Breast epithelium (tissue), 4 donors: ENCODE data around the gene TXNL4B. TPM values are rescaled to one million over a fixed set of nuclear protein-coding genes. Genes with fewer than 3 reads are reported as not detected.

ENCODE experiments used
- DNase-seq, 2 donors: peaks; one replicate each; pipeline ENCODE4 v3.0.0-alpha.2; 2019; ENCODE audit warnings: low spot score in 2 of 2
- H3K27ac ChIP-seq, 2 donors: fragments of 200-600 bp; sonication (generic) in 1 of 2; one replicate each; pipeline ENCODE4 v1.5.1; 2016 to 2019; ENCODE audit warnings: mild to moderate bottlenecking in 1 of 2
- H3K27me3 ChIP-seq, 2 donors: fragments of 200-600 bp; sonication (generic) in 1 of 2; one replicate each; pipeline versions ENCODE4 v1.5.1 to v1.6.0; 2017 to 2019; ENCODE audit warnings: control low read depth in 1 of 2, mild to moderate bottlenecking in 1 of 2
- H3K36me3 ChIP-seq: fragments of 200-600 bp; one replicate; pipeline ENCODE4 v1.5.1; 2019
- H3K4me1 ChIP-seq, 2 donors: fragments of 200-600 bp; sonication (generic); one replicate each; pipeline ENCODE4 v1.5.1; 2016 to 2019; ENCODE audit warnings: control low read depth in 1 of 2
- H3K4me3 ChIP-seq, 3 donors: fragments of 200-600 bp; sonication (generic); 1 replicate in 2 of 3; 2 replicates in 1 of 3; pipeline ENCODE4 v1.5.1; 2016 to 2019; ENCODE audit warnings: mild to moderate bottlenecking in 3 of 3, moderate library complexity in 2 of 3
- H3K9me3 ChIP-seq, 2 donors: fragments of 200-600 bp; sonication (generic) in 1 of 2; one replicate each; pipeline ENCODE4 v1.5.1; 2016 to 2019; ENCODE audit warnings: control low read depth in 1 of 2
- POLR2A ChIP-seq: fragments of 450-650 bp; IDR thresholded peaks from one replicate; pipeline ENCODE4 v1.6.1; 2016; ENCODE audit warnings: antibody characterized with exemption, mild to moderate bottlenecking, moderate library complexity
- POLR2AphosphoS5 ChIP-seq, 3 donors: sonication (generic); formaldehyde crosslinking; IDR thresholded peaks; one replicate each; pipeline ENCODE4 v1.6.1; 2017; ENCODE audit warnings: antibody characterized with exemption in 3 of 3
- intact Hi-C: fragments of 100-400 bp; cut with DNase I; formaldehyde crosslinking; loops from one replicate; pipeline ENCODE4 v1.15.1; 2023; ENCODE audit warnings: low total_unique reads
- total RNA-seq, 3 donors: library from RNA; depleted of rRNA; stranded (reverse); fragments of >200 nt; gene quantifications; one replicate each; pipeline ENCODE4 v1.1.0, GENCODE V29; 2016
- TF ChIP-seq, protein P1 (sequence below), 3 donors: fragments of 450-650 bp; IDR thresholded peaks; one replicate each; pipeline ENCODE4 v1.5.1; 2016 to 2017; ENCODE audit warnings: antibody characterized with exemption in 3 of 3, mild to moderate bottlenecking in 3 of 3, moderate library complexity in 3 of 3

The TXNL4B gene
- total RNA-seq, 3 donors from 2014 or later, result 7.2 to 16.4 (median 8.8) TPM

DNA sequence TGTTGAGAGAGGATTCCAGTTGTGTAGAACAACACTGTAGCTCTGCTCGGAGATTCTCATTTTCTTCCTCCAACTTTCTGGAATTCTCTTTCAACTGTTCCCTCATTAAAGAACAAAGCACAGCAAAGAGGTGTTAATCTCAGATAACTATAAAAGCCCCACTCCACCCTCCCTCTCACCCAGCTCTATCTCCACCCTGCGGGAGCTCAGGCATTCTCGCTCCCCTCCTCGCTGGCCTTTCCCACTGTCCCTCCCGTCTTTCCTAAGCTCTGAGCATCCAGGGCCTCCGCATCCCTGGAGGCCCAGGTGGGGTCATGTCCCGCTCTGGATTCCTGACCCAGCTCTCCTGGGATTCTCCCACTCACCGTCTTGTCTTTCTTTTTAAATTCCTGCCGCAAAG, 35.3 kb upstream of the TXNL4B start:
- H3K27me3 ChIP-seq, result no peaks in the 10 kb centered on the region
- no peak overlapping the region for H3K4me3 ChIP-seq
- no peaks in the 10 kb centered on the region for H3K36me3 ChIP-seq
- H3K4me1 ChIP-seq, result no peaks in the 10 kb centered on the region
- no peak for TF ChIP-seq POLR2A
- TF ChIP-seq POLR2AphosphoS5 (IDR thresholded peaks at IDR 0.05), result no peak
- TF ChIP-seq, protein P1, sequence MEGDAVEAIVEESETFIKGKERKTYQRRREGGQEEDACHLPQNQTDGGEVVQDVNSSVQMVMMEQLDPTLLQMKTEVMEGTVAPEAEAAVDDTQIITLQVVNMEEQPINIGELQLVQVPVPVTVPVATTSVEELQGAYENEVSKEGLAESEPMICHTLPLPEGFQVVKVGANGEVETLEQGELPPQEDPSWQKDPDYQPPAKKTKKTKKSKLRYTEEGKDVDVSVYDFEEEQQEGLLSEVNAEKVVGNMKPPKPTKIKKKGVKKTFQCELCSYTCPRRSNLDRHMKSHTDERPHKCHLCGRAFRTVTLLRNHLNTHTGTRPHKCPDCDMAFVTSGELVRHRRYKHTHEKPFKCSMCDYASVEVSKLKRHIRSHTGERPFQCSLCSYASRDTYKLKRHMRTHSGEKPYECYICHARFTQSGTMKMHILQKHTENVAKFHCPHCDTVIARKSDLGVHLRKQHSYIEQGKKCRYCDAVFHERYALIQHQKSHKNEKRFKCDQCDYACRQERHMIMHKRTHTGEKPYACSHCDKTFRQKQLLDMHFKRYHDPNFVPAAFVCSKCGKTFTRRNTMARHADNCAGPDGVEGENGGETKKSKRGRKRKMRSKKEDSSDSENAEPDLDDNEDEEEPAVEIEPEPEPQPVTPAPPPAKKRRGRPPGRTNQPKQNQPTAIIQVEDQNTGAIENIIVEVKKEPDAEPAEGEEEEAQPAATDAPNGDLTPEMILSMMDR (IDR thresholded peaks at IDR 0.05), result no peak
- no peak overlapping the region for H3K27ac ChIP-seq
- intact Hi-C loops, result no loop called here
- DNase-seq, result no peak
- H3K9me3 ChIP-seq, result no peaks in the 10 kb centered on the region

DNA sequence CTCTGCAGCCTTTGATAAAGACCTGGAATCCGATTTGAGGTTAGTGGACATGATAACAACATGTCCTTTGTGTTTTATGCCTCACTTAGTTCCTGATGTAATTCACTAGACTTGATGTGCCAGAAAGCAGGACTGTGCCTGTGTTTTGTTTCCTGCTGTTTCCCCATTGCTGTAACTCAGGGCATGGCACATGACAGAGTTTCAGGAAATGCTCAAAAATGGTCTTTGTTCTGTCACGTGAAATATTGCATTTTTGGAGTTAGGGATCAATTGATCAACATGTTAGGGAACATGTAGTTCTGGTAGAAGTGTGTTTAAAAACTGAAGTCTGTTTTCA, 33.0 kb upstream of the TXNL4B start:
- no peak for TF ChIP-seq POLR2AphosphoS5 (IDR thresholded peaks at IDR 0.05)
- TF ChIP-seq POLR2A, result no peak
- TF ChIP-seq, protein P1 (IDR thresholded peaks at IDR 0.05), result no peak
- no peak overlapping the region for H3K4me3 ChIP-seq
- no peaks in the 10 kb centered on the region for H3K9me3 ChIP-seq
- H3K27me3 ChIP-seq, result no peaks in the 10 kb centered on the region
- DNase-seq, result no peak
- no peaks in the 10 kb centered on the region for H3K36me3 ChIP-seq
- H3K27ac ChIP-seq, result peak overlapping the region in 1 of 2 donors; percentile 21
- no peaks in the 10 kb centered on the region for H3K4me1 ChIP-seq
- intact Hi-C loops, result no loop called here

DNA sequence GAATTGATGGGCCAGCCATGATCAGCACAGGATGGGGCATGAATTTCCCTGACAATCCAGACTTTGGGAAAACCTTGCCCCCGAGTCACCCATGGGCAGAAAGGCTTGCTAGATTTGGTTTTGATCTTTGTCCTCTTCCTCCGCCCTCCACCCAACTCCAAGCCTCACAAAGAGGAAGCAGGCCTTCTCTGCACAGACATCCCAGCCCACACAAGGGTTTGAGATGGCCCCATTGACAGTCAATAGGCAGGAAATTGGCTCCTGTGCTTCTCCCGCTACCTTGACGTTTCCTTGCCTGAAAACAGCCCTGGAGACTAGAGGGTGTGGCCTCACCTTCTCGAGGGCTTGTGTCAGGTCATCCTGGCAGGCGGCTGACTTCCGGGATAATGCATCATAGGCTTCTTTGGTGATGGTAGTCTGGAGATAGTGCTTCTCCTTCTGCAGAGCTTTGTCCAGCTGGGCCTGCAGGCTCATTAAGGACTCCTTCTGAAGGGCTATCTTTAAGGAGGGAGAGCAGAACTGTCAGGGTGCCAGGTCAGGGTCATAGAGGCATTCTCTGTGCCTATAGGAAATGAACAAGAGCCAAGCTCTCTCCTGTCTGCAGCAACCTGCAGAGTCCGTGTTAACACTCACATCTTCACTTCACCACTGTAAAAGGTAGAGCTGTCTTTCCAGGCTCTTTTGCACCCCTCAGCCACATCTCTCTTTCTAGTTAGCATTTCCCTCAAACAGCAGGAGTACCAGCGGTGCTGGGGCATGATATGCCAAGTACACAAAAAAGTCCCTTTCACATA, 32.4 kb upstream of the TXNL4B start:
- TF ChIP-seq POLR2AphosphoS5 (IDR thresholded peaks at IDR 0.05), result no peak
- TF ChIP-seq, protein P1 (IDR thresholded peaks at IDR 0.05), result no peak
- no peak for TF ChIP-seq POLR2A
- no peaks in the 10 kb centered on the region for H3K9me3 ChIP-seq
- no peak for DNase-seq
- no peaks in the 10 kb centered on the region for H3K36me3 ChIP-seq
- peak overlapping the region in 1 of 2 donors; percentile 21 for H3K27ac ChIP-seq
- H3K4me1 ChIP-seq, result no peaks in the 10 kb centered on the region
- no peaks in the 10 kb centered on the region for H3K27me3 ChIP-seq
- intact Hi-C loops, result no loop called here
- no peak overlapping the region for H3K4me3 ChIP-seq

DNA sequence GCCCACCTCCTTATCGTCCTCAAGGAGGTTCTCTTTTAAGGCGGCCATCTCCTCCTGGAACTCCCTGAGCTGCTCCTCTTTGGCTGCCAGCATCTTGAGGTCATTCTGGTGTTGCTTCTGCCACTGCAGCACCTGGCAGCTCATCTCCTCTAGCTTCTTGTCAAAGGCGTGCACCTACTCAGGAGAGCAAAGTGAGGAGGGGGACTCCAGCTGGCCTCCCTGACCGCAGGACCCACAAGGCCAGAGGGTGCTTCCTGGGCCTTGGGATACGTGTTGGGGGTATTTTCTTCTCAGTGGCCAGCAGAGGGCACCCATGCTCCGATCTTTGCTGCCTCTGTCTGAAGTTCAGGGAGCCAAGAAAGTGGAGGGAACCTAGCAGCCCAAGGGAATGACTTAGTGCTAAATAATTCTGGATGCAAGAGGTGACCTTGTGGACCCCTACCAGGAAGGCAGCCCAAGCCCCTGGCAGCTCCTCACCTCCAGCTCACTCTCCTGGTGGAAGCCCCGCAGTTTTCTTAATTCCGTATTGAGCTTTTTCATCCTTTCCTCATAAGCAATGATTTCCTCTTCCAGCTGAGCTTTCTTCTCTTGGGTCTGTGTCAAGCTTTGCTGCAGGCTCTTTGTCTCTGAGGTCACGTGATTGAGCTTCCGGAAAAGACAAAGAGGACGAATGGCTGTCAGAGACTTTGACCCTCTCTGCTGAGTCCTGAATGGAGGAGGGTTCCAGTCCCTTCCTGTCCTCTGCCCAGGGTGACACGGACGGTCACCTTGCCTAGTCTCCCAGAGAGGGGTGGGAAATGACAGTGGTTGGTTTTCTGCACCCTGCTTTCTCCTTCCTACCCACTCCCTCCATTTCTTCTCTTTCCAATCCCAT, 31.6 kb upstream of the TXNL4B start:
- intact Hi-C loops, result no loop called here
- Histone ChIP-seq H3K27me3 (no peaks in the 10 kb centered on the region), H3K4me3 (no peak overlapping the region), H3K36me3 (no peaks in the 10 kb centered on the region), H3K27ac (peak overlapping the region in 1 of 2 donors; percentile 21), H3K9me3 (no peaks in the 10 kb centered on the region), H3K4me1 (no peaks in the 10 kb centered on the region)
- TF ChIP-seq POLR2AphosphoS5 (IDR thresholded peaks at IDR 0.05), result no peak
- TF ChIP-seq, protein P1 (IDR thresholded peaks at IDR 0.05), result peak; percentile 26 to 72 (median 68)
- no peak for TF ChIP-seq POLR2A
- peak; percentile 30 to 67 for DNase-seq

DNA sequence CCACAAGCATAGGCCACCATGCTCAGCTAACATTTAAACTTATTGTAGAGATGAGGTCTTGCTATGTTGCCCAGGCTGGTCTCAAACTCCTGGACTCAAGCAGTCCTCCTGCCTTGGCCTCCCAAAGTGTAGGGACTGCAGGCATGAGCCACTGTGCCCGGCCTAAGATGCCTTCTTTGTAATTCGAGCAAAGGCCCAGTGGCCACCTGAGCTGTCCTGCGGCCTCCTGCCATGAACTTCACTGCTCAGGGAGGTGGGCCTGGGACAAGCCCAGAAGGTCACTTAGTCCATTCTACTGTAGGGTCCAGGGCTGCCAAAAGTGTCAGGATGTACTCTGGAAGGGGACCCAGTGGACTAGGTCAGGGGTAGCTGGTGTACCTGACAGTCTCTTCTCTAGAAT, 30.7 kb upstream of the TXNL4B start:
- no peak for TF ChIP-seq POLR2AphosphoS5 (IDR thresholded peaks at IDR 0.05)
- TF ChIP-seq, protein P1 (IDR thresholded peaks at IDR 0.05), result no peak
- TF ChIP-seq POLR2A, result no peak
- intact Hi-C loops, result no loop called here
- H3K4me3 ChIP-seq, result no peak overlapping the region
- no peak overlapping the region for H3K27ac ChIP-seq
- H3K27me3 ChIP-seq, result no peaks in the 10 kb centered on the region
- H3K9me3 ChIP-seq, result no peaks in the 10 kb centered on the region
- H3K36me3 ChIP-seq, result no peaks in the 10 kb centered on the region
- DNase-seq, result no peak
- no peaks in the 10 kb centered on the region for H3K4me1 ChIP-seq
